ENCODE measurements around the gene TNS2. TPM values are rescaled to one million over a fixed set of nuclear protein-coding genes. Genes with fewer than 3 reads are reported as not detected.
A peak's percentile ranks its signal among the peaks of the same experiment; 100 is the strongest.

The TNS2 gene
- total and polyA plus RNA-seq, 9 of the 15 experiments (the other 6 are each of a cell fraction or from before 2014, with no cell fraction given): 0.28 to 3.1 (median 1.2) TPM; not detected in 1

GRCh38 chr12:53054112-53054878 is 4.4 kb downstream of the TNS2 start (continued):
- TF ChIP-seq ZNF592 (IDR thresholded peaks at IDR 0.05): no peak
- no peak for TF ChIP-seq PBX2 (CRISPR knock-in tag; IDR thresholded peaks at IDR 0.05; ENCODE audit: low read depth)
- peak; percentile 59 for TF ChIP-seq PBX2 (tag; conservative IDR thresholded peaks at IDR 0.05; ENCODE audit: low read depth)
- TF ChIP-seq KLF10 (CRISPR knock-in tag; IDR thresholded peaks at IDR 0.05): no peak
- TF ChIP-seq CEBPB (tag; IDR thresholded peaks at IDR 0.05): no peak; the same call in 1 of the 2 replicates
- no peak for TF ChIP-seq ZBTB34 (CRISPR knock-in tag; IDR thresholded peaks at IDR 0.05)
- no peak for TF ChIP-seq PATZ1 (CRISPR knock-in tag; IDR thresholded peaks at IDR 0.05; ENCODE audit: borderline replicate concordance)
- TF ChIP-seq RHOXF2B (CRISPR knock-in tag; conservative IDR thresholded peaks at IDR 0.05): no peak
- no peak for TF ChIP-seq BHLHE40 (IDR thresholded peaks at IDR 0.05; ENCODE audit: low read length)
- 0 out of 2 replicates have a peak, but pooled peaks have one; percentile 35 for TF ChIP-seq DPF2 (IDR thresholded peaks at IDR 0.05)
- no peak for TF ChIP-seq ZNF449 (CRISPR knock-in tag; IDR thresholded peaks at IDR 0.05)
- no peak for TF ChIP-seq ZNF740 (CRISPR knock-in tag; IDR thresholded peaks at IDR 0.05)
- no peak for TF ChIP-seq ZNF740 (tag; IDR thresholded peaks at IDR 0.05)
- TF ChIP-seq GTF2E2 (tag; IDR thresholded peaks at IDR 0.05): no peak
